PFSK-1 (cell line): Measurements from ENCODE around the gene RRP8.

Experiments used
- FOXP2 ChIP-seq: optimal IDR thresholded peaks from 2 replicates; pipeline ENCODE3; 2011; ENCODE audit warnings: borderline replicate concordance, control low read depth, inconsistent platforms; ENCODE audit not compliant: insufficient read depth; ENCODE audit errors: extremely low read length, extremely low read depth
- REST ChIP-seq, 2 experiments: IDR thresholded peaks; 2 replicates each; pipeline versions ENCODE4 v1.6.1 to v1.8.0; 2011 to 2012; ENCODE audit warnings: low read depth in 2 of 2, low read length in 2 of 2, control low read depth in 1 of 2, inconsistent platforms in 1 of 2, mild to moderate bottlenecking in 1 of 2, moderate library complexity in 1 of 2; ENCODE audit not compliant: insufficient read depth in 1 of 2

DNA sequence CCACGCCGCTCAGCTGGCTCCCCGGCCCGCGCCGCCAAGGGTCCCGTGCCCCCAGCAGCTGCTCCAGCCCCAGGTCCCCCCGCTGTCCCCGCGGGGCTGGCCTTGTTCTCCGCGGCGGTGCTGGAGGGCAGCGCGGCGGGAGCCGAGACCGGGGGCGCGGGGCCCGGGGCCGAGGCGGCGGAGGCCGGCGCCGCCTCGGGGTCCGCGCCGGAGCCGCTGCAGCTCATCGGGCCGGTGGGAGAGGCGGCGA, 8.5 kb upstream of the RRP8 start:
- TF ChIP-seq REST (IDR thresholded peaks at IDR 0.05; ENCODE audit: insufficient read depth in 1 of 2, low read depth in 2 of 2, low read length in 2 of 2) (no peak), FOXP2 (no peak)
